Parathyroid adenoma (tissue), 2 donors: ENCODE results near the gene SECISBP2.

ENCODE experiments used
- H2AFZ ChIP-seq: fragments of 300-600 bp; sonication (generic); one replicate; pipeline ENCODE4 v1.7.0; 2017; ENCODE audit warnings: antibody characterized with exemption, mild to moderate bottlenecking
- H3K27ac ChIP-seq: fragments of 300-600 bp; sonication (generic); one replicate; pipeline ENCODE4 v1.7.0; 2017
- H3K27me3 ChIP-seq: fragments of 300-600 bp; sonication (generic); one replicate; pipeline ENCODE4 v1.7.0; 2017; ENCODE audit warnings: low read length; ENCODE audit not compliant: control insufficient read depth, insufficient read depth
- H3K36me3 ChIP-seq: fragments of 300-600 bp; sonication (generic); one replicate; pipeline ENCODE4 v1.7.0; 2017; ENCODE audit warnings: low read length; ENCODE audit not compliant: control insufficient read depth, insufficient read depth
- H3K4me1 ChIP-seq: fragments of 300-600 bp; sonication (generic); one replicate; pipeline ENCODE4 v1.7.0; 2017; ENCODE audit warnings: control low read depth
- H3K4me2 ChIP-seq: fragments of 300-600 bp; sonication (generic); one replicate; pipeline ENCODE4 v1.7.0; 2017; ENCODE audit warnings: low read length
- H3K4me3 ChIP-seq: fragments of 300-600 bp; sonication (generic); one replicate; pipeline ENCODE4 v1.7.0; 2017; ENCODE audit warnings: low read depth, low read length
- H3K79me2 ChIP-seq: fragments of 300-600 bp; sonication (generic); one replicate; pipeline ENCODE4 v1.7.0; 2017; ENCODE audit warnings: control low read depth
- H3K9ac ChIP-seq: fragments of 300-600 bp; sonication (generic); one replicate; pipeline ENCODE4 v1.7.0; 2017; ENCODE audit warnings: mild to moderate bottlenecking
- H3K9me3 ChIP-seq: fragments of 300-600 bp; sonication (generic); one replicate; pipeline ENCODE4 v1.7.0; 2017; ENCODE audit warnings: low read length; ENCODE audit not compliant: control insufficient read depth
- CTCF ChIP-seq: fragments of 300-600 bp; sonication (generic); IDR thresholded peaks from one replicate; pipeline ENCODE4 v1.7.0; 2017; ENCODE audit warnings: antibody characterized with exemption, mild to moderate bottlenecking
- donor health status: primary hyperparathyroidism.

SECISBP2 gene

GRCh38 chr9:89388084-89388867 lies 70.0 kb downstream of the SECISBP2 start:
- Histone ChIP-seq H3K36me3 (no peaks in the 10 kb centered on the region), H3K9ac (no peak overlapping the region)

GRCh38 chr9:89388868-89389177 lies 70.5 kb downstream of the SECISBP2 start:
- Histone ChIP-seq H3K36me3 (no peaks in the 10 kb centered on the region), H3K79me2 (no peaks in the 10 kb centered on the region), H3K9me3 (no peaks in the 10 kb centered on the region), H2AFZ (no peak overlapping the region), H3K4me2 (no peak overlapping the region), H3K27me3 (no peaks in the 10 kb centered on the region), H3K27ac (no peak overlapping the region), H3K4me3 (no peak overlapping the region), H3K9ac (no peak overlapping the region), H3K4me1 (no peaks in the 10 kb centered on the region)
- no peak for TF ChIP-seq CTCF

More at GRCh38 chr9:89388084-89388867, 70.0 kb downstream of the SECISBP2 start:
- no peaks in the 10 kb centered on the region for H3K9me3 ChIP-seq
- H3K79me2 ChIP-seq = no peaks in the 10 kb centered on the region
- no peaks in the 10 kb centered on the region for H3K4me1 ChIP-seq
- no peak overlapping the region for H3K27ac ChIP-seq
- no peak overlapping the region for H3K4me2 ChIP-seq
- H3K4me3 ChIP-seq = no peak overlapping the region
- TF ChIP-seq CTCF = no peak
- H3K27me3 ChIP-seq = no peaks in the 10 kb centered on the region
- no peak overlapping the region for H2AFZ ChIP-seq

GRCh38 chr9:89390068-89390555 lies 71.8 kb downstream of the SECISBP2 start:
- Histone ChIP-seq H3K27ac (no peak overlapping the region), H3K27me3 (no peaks in the 10 kb centered on the region), H2AFZ (no peak overlapping the region), H3K4me3 (no peak overlapping the region), H3K79me2 (no peaks in the 10 kb centered on the region), H3K4me2 (no peak overlapping the region), H3K4me1 (no peaks in the 10 kb centered on the region), H3K9ac (no peak overlapping the region), H3K36me3 (no peaks in the 10 kb centered on the region), H3K9me3 (no peaks in the 10 kb centered on the region)
- TF ChIP-seq CTCF = no peak

- Histone ChIP-seq H3K4me1 (no peaks in the 10 kb centered on the region), H3K36me3 (no peaks in the 10 kb centered on the region), H3K4me2 (no peak overlapping the region), H2AFZ (no peak overlapping the region), H3K9ac (no peak overlapping the region), H3K4me3 (no peak overlapping the region), H3K27me3 (no peaks in the 10 kb centered on the region), H3K9me3 (no peaks in the 10 kb centered on the region), H3K27ac (no peak overlapping the region), H3K79me2 (no peaks in the 10 kb centered on the region)
- TF ChIP-seq CTCF = no peak
Measured at GRCh38 chr9:89390578-89391116, 72.3 kb downstream of the SECISBP2 start.

- TF ChIP-seq CTCF = no peak
- H3K27ac ChIP-seq = no peak overlapping the region
- H3K4me3 ChIP-seq = no peak overlapping the region
- H3K9me3 ChIP-seq = no peaks in the 10 kb centered on the region
- no peaks in the 10 kb centered on the region for H3K79me2 ChIP-seq
- no peak overlapping the region for H3K9ac ChIP-seq
- no peaks in the 10 kb centered on the region for H3K27me3 ChIP-seq
- H3K36me3 ChIP-seq = no peaks in the 10 kb centered on the region
- no peak overlapping the region for H2AFZ ChIP-seq
- no peak overlapping the region for H3K4me2 ChIP-seq
- H3K4me1 ChIP-seq = no peaks in the 10 kb centered on the region
Measured at GRCh38 chr9:89391585-89391984, 73.3 kb downstream of the SECISBP2 start.
